Chondrocyte (in vitro differentiated cells): ENCODE measurements around the gene TMEM184A. TPM values are rescaled to one million over a fixed set of nuclear protein-coding genes. Genes with fewer than 3 reads are reported as not detected.
A peak's percentile ranks its signal among the peaks of the same experiment; 100 is the strongest.

Experiments
- DNase-seq: peaks from one replicate; pipeline ENCODE4 v3.0.0; 2021; ENCODE audit warnings: mixed read lengths, low spot score
- H3K27ac Mint-ChIP-seq: one replicate; pipeline ENCODE4 v1.8.0; 2021; ENCODE audit warnings: mild to moderate bottlenecking, moderate library complexity, mixed read lengths; ENCODE audit not compliant: unreplicated experiment
- H3K27me3 Mint-ChIP-seq: 2 replicates; pipeline ENCODE4 v1.8.0; 2021; ENCODE audit warnings: low read depth, mixed read lengths
- H3K36me3 Mint-ChIP-seq: 2 replicates; pipeline ENCODE4 v1.8.0; 2021; ENCODE audit warnings: low read depth, mixed read lengths
- H3K4me1 Mint-ChIP-seq: 2 replicates; pipeline ENCODE4 v1.8.0; 2021; ENCODE audit warnings: low read depth, mild to moderate bottlenecking, mixed read lengths
- H3K4me3 Mint-ChIP-seq: one replicate; pipeline ENCODE4 v1.8.0; 2021; ENCODE audit warnings: mild to moderate bottlenecking, moderate library complexity, mixed read lengths; ENCODE audit not compliant: unreplicated experiment
- H3K9me3 Mint-ChIP-seq: 2 replicates; pipeline ENCODE4 v1.8.0; 2021; ENCODE audit warnings: low read depth, mixed read lengths
- total RNA-seq: library from RNA; stranded (reverse); gene quantifications from 3 replicates; pipeline ENCODE4 v1.2.1, GENCODE V29; 2021
- TF ChIP-seq, protein P1 (sequence below): fragments of 200-600 bp; sonication (generic); IDR thresholded peaks from 2 replicates; pipeline ENCODE4 v1.5.0; 2021; ENCODE audit warnings: antibody characterized with exemption, mild to moderate bottlenecking, moderate library complexity

The TMEM184A gene
- total RNA-seq, 1 donor from 2014 or later, result 0.07 TPM

- Mint-ChIP-seq H3K36me3 (peaks cover 14% of the 10 kb centered on the region), H3K9me3 (no peaks in the 10 kb centered on the region), H3K4me3 (peak overlapping the region; percentile 81), H3K27ac (peak overlapping the region; percentile 66), H3K4me1 (peaks cover 21% of the 10 kb centered on the region), H3K27me3 (no peaks in the 10 kb centered on the region)
- no peak for DNase-seq
- TF ChIP-seq, protein P1, sequence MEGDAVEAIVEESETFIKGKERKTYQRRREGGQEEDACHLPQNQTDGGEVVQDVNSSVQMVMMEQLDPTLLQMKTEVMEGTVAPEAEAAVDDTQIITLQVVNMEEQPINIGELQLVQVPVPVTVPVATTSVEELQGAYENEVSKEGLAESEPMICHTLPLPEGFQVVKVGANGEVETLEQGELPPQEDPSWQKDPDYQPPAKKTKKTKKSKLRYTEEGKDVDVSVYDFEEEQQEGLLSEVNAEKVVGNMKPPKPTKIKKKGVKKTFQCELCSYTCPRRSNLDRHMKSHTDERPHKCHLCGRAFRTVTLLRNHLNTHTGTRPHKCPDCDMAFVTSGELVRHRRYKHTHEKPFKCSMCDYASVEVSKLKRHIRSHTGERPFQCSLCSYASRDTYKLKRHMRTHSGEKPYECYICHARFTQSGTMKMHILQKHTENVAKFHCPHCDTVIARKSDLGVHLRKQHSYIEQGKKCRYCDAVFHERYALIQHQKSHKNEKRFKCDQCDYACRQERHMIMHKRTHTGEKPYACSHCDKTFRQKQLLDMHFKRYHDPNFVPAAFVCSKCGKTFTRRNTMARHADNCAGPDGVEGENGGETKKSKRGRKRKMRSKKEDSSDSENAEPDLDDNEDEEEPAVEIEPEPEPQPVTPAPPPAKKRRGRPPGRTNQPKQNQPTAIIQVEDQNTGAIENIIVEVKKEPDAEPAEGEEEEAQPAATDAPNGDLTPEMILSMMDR, result no peak
These were observed 54.3 kb downstream of the TMEM184A start for GRCh38 chr7:1501487-1502270.

DNA sequence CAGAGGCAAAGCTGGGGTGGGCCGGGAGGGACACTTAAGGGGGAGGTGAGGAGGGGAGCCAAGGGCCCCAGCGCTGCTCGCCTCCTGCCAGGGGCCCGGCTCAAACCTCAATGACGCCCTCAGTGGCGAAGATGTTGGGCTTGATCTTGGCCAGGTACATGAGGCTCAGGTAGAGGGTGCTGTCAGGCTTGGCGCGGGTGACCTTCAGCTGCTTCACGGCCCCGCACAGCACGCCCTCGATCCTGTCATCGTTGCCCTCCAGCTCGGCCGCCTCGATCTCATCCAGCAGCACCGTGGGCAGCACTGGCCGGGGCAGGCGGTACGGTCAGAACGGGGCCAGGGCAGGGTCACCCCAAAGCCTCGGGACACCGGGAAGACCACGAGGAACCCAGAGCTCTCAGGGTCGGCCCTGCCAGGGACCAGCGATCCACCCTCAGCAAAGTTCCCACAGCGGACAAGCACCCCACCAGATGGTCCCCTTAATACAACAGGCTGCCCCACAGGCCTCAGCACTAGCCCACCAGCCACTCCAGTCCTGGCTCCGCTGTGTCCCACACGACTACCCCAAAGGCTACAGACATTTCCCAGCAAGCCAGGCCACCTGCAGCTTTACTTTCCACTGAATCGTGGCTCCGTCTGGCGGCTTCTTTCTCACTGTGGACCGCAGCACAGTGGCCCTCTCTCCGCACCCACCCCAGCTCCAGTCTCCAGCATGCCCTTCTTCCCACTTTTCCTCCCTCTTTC is 55.8 kb downstream of the TMEM184A start:
- Mint-ChIP-seq H3K36me3 (peaks cover 14% of the 10 kb centered on the region), H3K27ac (no peak overlapping the region), H3K9me3 (no peaks in the 10 kb centered on the region), H3K4me3 (no peak overlapping the region), H3K27me3 (no peaks in the 10 kb centered on the region), H3K4me1 (peaks cover 20% of the 10 kb centered on the region)
- TF ChIP-seq, protein P1, result no peak
- DNase-seq, result no peak

GRCh38 chr7:1499367-1500029 is 56.5 kb downstream of the TMEM184A start:
- Mint-ChIP-seq H3K36me3 (peaks cover 14% of the 10 kb centered on the region), H3K27me3 (no peaks in the 10 kb centered on the region), H3K9me3 (no peaks in the 10 kb centered on the region), H3K27ac (no peak overlapping the region), H3K4me3 (no peak overlapping the region), H3K4me1 (peaks cover 20% of the 10 kb centered on the region)
- DNase-seq, result no peak
- TF ChIP-seq, protein P1, result no peak

- Mint-ChIP-seq H3K4me3 (no peak overlapping the region), H3K4me1 (peaks cover 18% of the 10 kb centered on the region), H3K9me3 (no peaks in the 10 kb centered on the region), H3K27me3 (no peaks in the 10 kb centered on the region), H3K27ac (no peak overlapping the region), H3K36me3 (peaks cover 14% of the 10 kb centered on the region)
- no peak for DNase-seq
- TF ChIP-seq, protein P1, result no peak
These were observed 57.4 kb downstream of the TMEM184A start for GRCh38 chr7:1498370-1499305.
